ENCODE measurements around the gene SEC22C.

- TF ChIP-seq YY1 (IDR thresholded peaks at IDR 0.05; ENCODE audit: insufficient read depth, insufficient read length) (no peak), SUZ12 (IDR thresholded peaks at IDR 0.05; ENCODE audit: extremely low read depth, insufficient read depth, insufficient read length) (no peak)
Measured at GRCh38 chr3:42582474-42583070, 805 bp upstream of the SEC22C start.
